Skeletal muscle tissue (tissue), 4 donors: Measurements from ENCODE around the gene SLC25A27. TPM values are rescaled to one million over a fixed set of nuclear protein-coding genes. Genes with fewer than 3 reads are reported as not detected.

Experiments used
- H3K27ac ChIP-seq: one replicate; pipeline ENCODE4 v1.7.0; 2013; ENCODE audit warnings: mild to moderate bottlenecking, low read depth, low read length, inconsistent platforms
- H3K27me3 ChIP-seq, 3 donors: one replicate each; pipeline ENCODE4 v1.7.0; 2013; ENCODE audit warnings: low read length in 3 of 3; ENCODE audit not compliant: control insufficient read depth in 3 of 3, insufficient read depth in 3 of 3
- H3K36me3 ChIP-seq, 3 donors: one replicate each; pipeline ENCODE4 v1.7.0; 2013; ENCODE audit warnings: low read length in 3 of 3; ENCODE audit not compliant: control insufficient read depth in 3 of 3, insufficient read depth in 3 of 3
- H3K4me1 ChIP-seq, 3 donors: one replicate each; pipeline ENCODE4 v1.7.0; 2013; ENCODE audit warnings: low read length in 3 of 3, mild to moderate bottlenecking in 3 of 3; ENCODE audit not compliant: control insufficient read depth in 3 of 3, insufficient read depth in 3 of 3
- H3K4me3 ChIP-seq, 3 donors: one replicate each; pipeline ENCODE4 v1.7.0; 2013; ENCODE audit warnings: low read length in 3 of 3
- H3K9ac ChIP-seq, 3 donors: one replicate each; pipeline ENCODE4 v1.7.0; 2013; ENCODE audit warnings: low read length in 3 of 3, mild to moderate bottlenecking in 3 of 3, moderate library complexity in 2 of 3, low read depth in 1 of 3
- H3K9me3 ChIP-seq, 3 donors: one replicate each; pipeline ENCODE4 v1.7.0; 2013; ENCODE audit warnings: low read length in 3 of 3; ENCODE audit not compliant: control insufficient read depth in 3 of 3
- total RNA-seq: library from RNA; depleted of rRNA; stranded (reverse); fragments of >200 nt; gene quantifications from one replicate; pipeline ENCODE4 v1.2.3, GENCODE V29; 2014
- donor health status: Osteomylitis.

Gene SLC25A27
- total RNA-seq, 1 donor from 2014 or later: 8.9 TPM

- no peak overlapping the region for H3K4me3 ChIP-seq
- no peaks in the 10 kb centered on the region for H3K27me3 ChIP-seq
- H3K9me3 ChIP-seq: no peaks in the 10 kb centered on the region
- H3K4me1 ChIP-seq: no peaks in the 10 kb centered on the region
- peaks cover 0 to 21% (median 19%) of the 10 kb centered on the region in 3 donors for H3K36me3 ChIP-seq
- H3K27ac ChIP-seq: no peak overlapping the region
- no peak overlapping the region for H3K9ac ChIP-seq
Measured at GRCh38 chr6:46676604-46677313, 24.0 kb downstream of the SLC25A27 start.

- H3K9ac ChIP-seq: no peak overlapping the region
- no peak overlapping the region for H3K4me3 ChIP-seq
- H3K4me1 ChIP-seq: no peaks in the 10 kb centered on the region
- H3K9me3 ChIP-seq: no peaks in the 10 kb centered on the region
- H3K36me3 ChIP-seq: peaks cover 0 to 21% (median 19%) of the 10 kb centered on the region in 3 donors
- no peak overlapping the region for H3K27ac ChIP-seq
- no peaks in the 10 kb centered on the region for H3K27me3 ChIP-seq
Measured at GRCh38 chr6:46677314-46677654, 24.5 kb downstream of the SLC25A27 start.

- H3K9ac ChIP-seq: no peak overlapping the region
- no peak overlapping the region for H3K4me3 ChIP-seq
- no peak overlapping the region for H3K27ac ChIP-seq
- H3K36me3 ChIP-seq: peaks cover 0 to 2% (median 0%) of the 10 kb centered on the region in 3 donors
- H3K4me1 ChIP-seq: peaks cover 0 to 5% (median 3%) of the 10 kb centered on the region in 3 donors
- H3K9me3 ChIP-seq: no peaks in the 10 kb centered on the region
- no peaks in the 10 kb centered on the region for H3K27me3 ChIP-seq
Measured at GRCh38 chr6:46684771-46685170, 32.0 kb downstream of the SLC25A27 start.

GRCh38 chr6:46687619-46688097 is 34.9 kb downstream of the SLC25A27 start, which contains the start of gene TDRD6:
TSS of gene TDRD6 (plus strand) at chr6:46687885. CDS start at chr6:46688129, 244 bp downstream.
- Histone ChIP-seq H3K4me1 (peaks cover 2 to 5% (median 3%) of the 10 kb centered on the region in 3 donors), H3K27me3 (no peaks in the 10 kb centered on the region), H3K9me3 (no peaks in the 10 kb centered on the region), H3K27ac (no peak within 1 kb of the TSS), H3K9ac (no peak within 1 kb of the TSS), H3K4me3 (no peak within 1 kb of the TSS), H3K36me3 (peaks cover 0 to 2% (median 0%) of the 10 kb centered on the region in 3 donors)

DNA sequence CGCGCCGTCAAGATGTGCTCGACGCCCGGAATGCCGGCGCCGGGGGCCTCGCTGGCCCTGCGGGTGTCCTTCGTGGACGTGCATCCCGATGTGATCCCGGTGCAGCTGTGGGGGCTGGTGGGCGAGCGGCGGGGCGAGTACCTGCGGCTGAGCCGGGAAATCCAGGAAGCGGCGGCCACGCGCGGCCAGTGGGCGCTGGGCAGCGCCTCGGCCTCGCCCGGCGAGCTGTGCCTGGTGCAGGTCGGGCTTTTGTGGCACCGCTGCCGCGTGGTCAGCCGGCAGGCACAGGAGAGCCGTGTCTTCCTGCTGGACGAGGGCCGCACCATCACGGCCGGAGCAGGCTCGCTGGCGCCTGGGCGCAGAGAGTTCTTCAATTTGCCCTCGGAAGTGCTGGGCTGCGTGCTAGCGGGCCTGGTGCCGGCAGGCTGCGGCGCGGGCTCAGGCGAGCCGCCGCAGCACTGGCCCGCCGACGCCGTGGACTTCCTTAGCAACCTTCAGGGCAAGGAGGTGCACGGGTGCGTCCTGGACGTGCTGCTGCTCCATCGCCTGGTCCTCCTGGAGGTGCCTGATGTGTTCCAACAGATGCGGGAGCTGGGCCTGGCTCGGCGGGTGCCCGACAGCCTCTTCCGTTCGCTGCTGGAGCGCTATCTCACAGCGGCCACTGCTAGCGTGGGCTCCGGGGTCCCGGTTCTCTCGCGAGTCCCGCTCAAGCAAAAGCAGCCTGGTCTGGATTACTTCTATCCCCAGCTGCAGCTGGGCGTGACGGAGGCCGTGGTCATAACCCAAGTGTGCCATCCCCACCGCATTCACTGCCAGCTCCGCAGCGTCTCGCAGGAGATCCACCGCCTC is 35.6 kb downstream of the SLC25A27 start:
- Histone ChIP-seq H3K4me3 (no peak overlapping the region), H3K27me3 (no peaks in the 10 kb centered on the region), H3K27ac (no peak overlapping the region), H3K9ac (no peak overlapping the region), H3K4me1 (peaks cover 2 to 5% (median 3%) of the 10 kb centered on the region in 3 donors), H3K36me3 (peaks cover 0 to 2% (median 0%) of the 10 kb centered on the region in 3 donors), H3K9me3 (no peaks in the 10 kb centered on the region)

DNA sequence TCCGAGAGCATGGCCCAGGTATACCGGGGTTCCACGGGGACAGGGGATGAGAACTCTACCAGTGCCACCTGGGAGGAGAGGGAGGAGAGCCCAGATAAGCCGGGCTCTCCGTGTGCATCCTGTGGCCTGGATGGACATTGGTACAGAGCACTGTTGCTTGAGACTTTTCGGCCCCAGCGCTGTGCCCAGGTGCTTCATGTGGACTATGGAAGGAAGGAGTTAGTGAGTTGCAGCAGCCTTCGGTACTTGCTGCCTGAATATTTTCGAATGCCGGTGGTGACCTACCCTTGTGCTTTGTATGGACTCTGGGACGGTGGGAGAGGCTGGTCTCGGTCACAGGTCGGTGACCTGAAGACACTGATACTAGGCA is 36.2 kb downstream of the SLC25A27 start:
- Histone ChIP-seq H3K27ac (no peak overlapping the region), H3K4me1 (peaks cover 2 to 5% (median 3%) of the 10 kb centered on the region in 3 donors), H3K9ac (no peak overlapping the region), H3K27me3 (no peaks in the 10 kb centered on the region), H3K4me3 (no peak overlapping the region), H3K9me3 (no peaks in the 10 kb centered on the region), H3K36me3 (peaks cover 0 to 2% (median 0%) of the 10 kb centered on the region in 3 donors)

- H3K27ac ChIP-seq: no peak overlapping the region
- H3K4me1 ChIP-seq: peaks cover 2 to 5% (median 3%) of the 10 kb centered on the region in 3 donors
- no peaks in the 10 kb centered on the region for H3K9me3 ChIP-seq
- H3K4me3 ChIP-seq: no peak overlapping the region
- no peak overlapping the region for H3K9ac ChIP-seq
- H3K36me3 ChIP-seq: no peaks in the 10 kb centered on the region
- H3K27me3 ChIP-seq: no peaks in the 10 kb centered on the region
Measured at GRCh38 chr6:46689657-46690056, 36.9 kb downstream of the SLC25A27 start.

GRCh38 chr6:46690141-46690755 is 37.5 kb downstream of the SLC25A27 start:
- Histone ChIP-seq H3K9me3 (no peaks in the 10 kb centered on the region), H3K27ac (no peak overlapping the region), H3K27me3 (no peaks in the 10 kb centered on the region), H3K4me1 (peaks cover 2 to 5% (median 3%) of the 10 kb centered on the region in 3 donors), H3K36me3 (no peaks in the 10 kb centered on the region), H3K4me3 (no peak overlapping the region), H3K9ac (no peak overlapping the region)

GRCh38 chr6:46690911-46691451 is 38.2 kb downstream of the SLC25A27 start:
- H3K9ac ChIP-seq: no peak overlapping the region
- no peak overlapping the region for H3K27ac ChIP-seq
- no peaks in the 10 kb centered on the region for H3K9me3 ChIP-seq
- no peaks in the 10 kb centered on the region for H3K27me3 ChIP-seq
- H3K36me3 ChIP-seq: no peaks in the 10 kb centered on the region
- H3K4me1 ChIP-seq: peaks cover 2 to 5% (median 3%) of the 10 kb centered on the region in 3 donors
- H3K4me3 ChIP-seq: no peak overlapping the region
